BJ (cell line): ENCODE results near the gene CACNB1. TPM values are rescaled to one million over a fixed set of nuclear protein-coding genes. Genes with fewer than 3 reads are reported as not detected.

Experiments used
- CTCF ChIA-PET: fragments of 350-600 bp; formaldehyde crosslinking; extraction: SDS; loops from one replicate; lab custom pipeline; 2021; ENCODE audit warnings: antibody characterized with exemption, inconsistent platforms; lab: Yijun Ruan, JAX
- POLR2A ChIA-PET: fragments of 300-600 bp; sonication (Branson Sonifier 250); formaldehyde crosslinking; extraction: SDS; loops from one replicate; lab custom pipeline; 2021; ENCODE audit warnings: antibody characterized with exemption; lab: Charles Lee
- DNase-seq: peaks from one replicate; pipeline ENCODE4 v3.0.0-alpha.2; 2011; ENCODE audit warnings: low read depth
- H3K27me3 ChIP-seq: 2 replicates; pipeline ENCODE4 v1.6.0; 2011; ENCODE audit warnings: low read length; ENCODE audit not compliant: control insufficient read depth, insufficient read depth
- H3K36me3 ChIP-seq: 2 replicates; pipeline ENCODE4 v1.5.1; 2011; ENCODE audit warnings: low read length; ENCODE audit not compliant: control insufficient read depth, insufficient read depth
- H3K4me3 ChIP-seq: 2 replicates; pipeline ENCODE4 v1.5.1; 2011; ENCODE audit warnings: low read depth, mild to moderate bottlenecking, control low read depth, low read length
- polyA plus RNA-seq: library from polyadenylated mRNA; depleted of rRNA; stranded (reverse); fragments of >200 nt; gene quantifications from 2 replicates; pipeline ENCODE4 v1.2.3, GENCODE V29; 2011
- TF ChIP-seq, protein P1 (sequence below): IDR thresholded peaks from 2 replicates; pipeline ENCODE4 v1.5.1; 2011; ENCODE audit warnings: low read depth, mild to moderate bottlenecking, control low read depth, inconsistent platforms, low read length, moderate library complexity; ENCODE audit not compliant: insufficient read depth

The CACNB1 gene
- polyA plus RNA-seq, 1 experiment = 8.5 TPM

- no peak overlapping the region for H3K4me3 ChIP-seq
- POLR2A ChIA-PET = no interaction called here
- CTCF ChIA-PET = interaction anchor here (1.8 to 21.2 kb wide), 2 partner anchors 9 to 27 kb away, joined by 5 to 438 read pairs; no protein-coding TSS in a partner anchor
- no peak for DNase-seq
- TF ChIP-seq, protein P1, sequence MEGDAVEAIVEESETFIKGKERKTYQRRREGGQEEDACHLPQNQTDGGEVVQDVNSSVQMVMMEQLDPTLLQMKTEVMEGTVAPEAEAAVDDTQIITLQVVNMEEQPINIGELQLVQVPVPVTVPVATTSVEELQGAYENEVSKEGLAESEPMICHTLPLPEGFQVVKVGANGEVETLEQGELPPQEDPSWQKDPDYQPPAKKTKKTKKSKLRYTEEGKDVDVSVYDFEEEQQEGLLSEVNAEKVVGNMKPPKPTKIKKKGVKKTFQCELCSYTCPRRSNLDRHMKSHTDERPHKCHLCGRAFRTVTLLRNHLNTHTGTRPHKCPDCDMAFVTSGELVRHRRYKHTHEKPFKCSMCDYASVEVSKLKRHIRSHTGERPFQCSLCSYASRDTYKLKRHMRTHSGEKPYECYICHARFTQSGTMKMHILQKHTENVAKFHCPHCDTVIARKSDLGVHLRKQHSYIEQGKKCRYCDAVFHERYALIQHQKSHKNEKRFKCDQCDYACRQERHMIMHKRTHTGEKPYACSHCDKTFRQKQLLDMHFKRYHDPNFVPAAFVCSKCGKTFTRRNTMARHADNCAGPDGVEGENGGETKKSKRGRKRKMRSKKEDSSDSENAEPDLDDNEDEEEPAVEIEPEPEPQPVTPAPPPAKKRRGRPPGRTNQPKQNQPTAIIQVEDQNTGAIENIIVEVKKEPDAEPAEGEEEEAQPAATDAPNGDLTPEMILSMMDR = no peak
- no peaks in the 10 kb centered on the region for H3K36me3 ChIP-seq
- H3K27me3 ChIP-seq = peaks cover 8% of the 10 kb centered on the region
These were observed 14.8 kb upstream of the CACNB1 start for GRCh38 chr17:39212195-39212810.

DNA sequence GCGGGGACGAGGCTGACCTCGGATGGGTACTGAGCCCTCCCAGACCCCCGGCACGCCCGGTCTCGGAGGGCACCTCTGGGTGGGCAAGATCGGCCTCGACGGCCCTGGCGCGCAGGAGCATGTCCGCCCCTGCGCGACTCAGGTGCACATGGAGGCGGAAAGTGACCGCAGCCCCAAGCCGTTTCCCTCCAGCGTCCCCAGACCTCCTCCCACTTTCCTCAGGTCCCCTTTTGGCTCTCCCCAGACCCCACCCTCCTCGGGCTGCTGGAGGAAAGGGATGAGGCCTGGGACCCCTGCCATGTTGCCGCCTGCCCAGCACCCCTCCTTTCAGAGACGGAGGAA is 12.6 kb upstream of the CACNB1 start:
- Histone ChIP-seq H3K4me3 (peak overlapping the region; percentile 36), H3K27me3 (no peaks in the 10 kb centered on the region), H3K36me3 (peaks cover 2% of the 10 kb centered on the region; the same call in 1 of the 2 replicates)
- DNase-seq = no peak
- TF ChIP-seq, protein P1 = no peak
- POLR2A ChIA-PET = interaction anchor here (1.8 kb wide), 1 partner anchor 10 kb away, joined by 6 read pairs; the partner anchor contains the start of gene RPL19
- CTCF ChIA-PET = interaction anchor here (2.7 to 21.2 kb wide), 2 partner anchors 29 to 45 kb away, joined by 10 to 438 read pairs; partner anchors contain the start of gene ARL5C

DNA sequence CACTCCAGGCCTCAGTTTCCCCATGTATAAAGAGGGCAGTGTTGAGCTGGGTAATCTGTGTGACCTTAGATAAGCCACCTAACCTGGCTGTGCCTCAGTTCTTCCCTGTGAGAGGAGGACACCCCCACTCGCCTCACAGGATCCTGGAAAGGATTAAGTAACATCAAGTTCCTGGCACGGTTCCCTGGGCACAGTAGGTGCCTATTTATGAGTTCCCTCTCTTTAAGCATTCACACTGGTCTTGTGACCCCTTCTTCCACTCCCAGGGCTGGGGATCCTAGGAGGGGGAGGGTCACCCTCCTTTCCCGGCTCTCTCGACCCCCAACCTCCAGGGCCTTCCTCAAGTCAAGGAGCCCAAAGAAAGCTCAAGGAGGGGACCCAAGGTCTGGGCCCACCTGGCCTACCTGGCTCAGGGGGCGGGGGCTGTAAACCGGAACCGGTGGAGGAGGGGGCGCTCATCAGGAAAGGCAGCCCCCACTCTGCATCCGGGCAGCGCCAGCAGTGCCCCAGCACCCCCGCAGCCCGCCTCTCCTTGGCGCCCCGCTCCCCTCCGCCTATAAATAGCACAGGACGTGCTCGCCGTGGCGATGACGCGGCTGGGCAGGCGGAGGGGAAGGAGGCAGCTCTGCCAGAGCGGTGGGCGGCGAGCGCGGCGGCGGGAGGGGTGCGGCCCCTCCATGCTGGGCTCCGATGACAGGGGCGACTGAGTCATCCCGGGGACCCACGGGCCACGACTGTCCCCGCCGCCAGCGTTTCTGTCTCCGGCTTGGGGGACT is 12.0 kb upstream of the CACNB1 start:
- DNase-seq = no peak
- TF ChIP-seq, protein P1 = no peak
- Histone ChIP-seq H3K27me3 (no peaks in the 10 kb centered on the region), H3K4me3 (peak overlapping the region; percentile 36), H3K36me3 (peaks cover 4% of the 10 kb centered on the region; the same call in 1 of the 2 replicates)
- POLR2A ChIA-PET = interaction anchor here (1.8 kb wide), 1 partner anchor 10 kb away, joined by 6 read pairs; the partner anchor contains the start of gene RPL19
- CTCF ChIA-PET = interaction anchor here (1.1 to 21.2 kb wide), 3 partner anchors 11 to 45 kb away, joined by 3 to 438 read pairs (median 10); partner anchors contain the start of gene ARL5C

DNA sequence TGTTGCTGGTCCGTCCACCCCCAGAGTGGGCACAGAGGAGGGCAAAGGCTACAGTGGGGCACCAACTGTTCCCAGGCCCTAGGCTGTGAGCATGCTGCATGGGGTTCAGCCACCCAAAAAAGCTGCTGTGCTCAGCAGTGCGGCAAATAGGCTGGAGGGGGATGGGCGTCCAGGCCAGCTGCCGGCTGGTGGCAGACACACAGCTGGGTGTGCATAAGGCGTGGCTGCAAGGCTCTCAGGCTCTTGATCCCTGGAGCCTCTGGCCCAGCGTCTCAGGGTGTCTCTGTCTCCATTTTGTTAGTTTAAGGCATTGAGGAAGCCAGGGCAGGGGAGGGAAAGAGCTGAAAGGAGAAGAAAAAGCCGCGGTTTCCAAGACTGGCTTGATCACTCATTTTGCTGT is 11.4 kb upstream of the CACNB1 start:
- Histone ChIP-seq H3K27me3 (no peaks in the 10 kb centered on the region), H3K36me3 (peaks cover 8% of the 10 kb centered on the region), H3K4me3 (no peak overlapping the region)
- TF ChIP-seq, protein P1 = no peak
- CTCF ChIA-PET = interaction anchor here (0.7 to 21.2 kb wide), 4 partner anchors 10 to 532 kb away, joined by 3 to 438 read pairs (median 6); partner anchors contain the start of gene ARL5C
- DNase-seq = no peak
- POLR2A ChIA-PET = interaction anchor here (1.8 kb wide), 1 partner anchor 9 kb away, joined by 6 read pairs; the partner anchor contains the start of gene RPL19

DNA sequence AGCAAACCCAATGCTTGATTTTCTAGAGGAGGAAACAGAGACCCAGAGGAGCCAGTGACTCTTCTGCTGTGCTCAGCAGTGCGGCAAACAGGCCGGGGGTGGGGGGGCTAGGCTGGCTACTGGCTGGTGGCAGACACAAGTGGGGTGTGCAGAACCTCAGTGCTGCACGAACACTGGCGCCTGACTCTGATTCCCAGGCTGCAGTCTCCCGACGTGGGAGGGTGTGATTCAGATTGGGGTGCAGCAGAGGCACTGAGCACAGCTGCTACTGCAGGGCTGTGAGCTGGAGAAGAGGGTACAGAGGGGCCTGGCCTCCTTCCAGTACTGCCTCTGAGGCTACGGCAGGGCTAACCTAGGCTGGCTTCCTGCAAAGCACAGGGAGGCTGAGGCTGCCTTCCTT is 10.7 kb upstream of the CACNB1 start:
- POLR2A ChIA-PET = interaction anchor here (1.8 kb wide), 1 partner anchor 8 kb away, joined by 6 read pairs; the partner anchor contains the start of gene RPL19
- DNase-seq = no peak
- Histone ChIP-seq H3K36me3 (peaks cover 12% of the 10 kb centered on the region), H3K4me3 (no peak overlapping the region), H3K27me3 (no peaks in the 10 kb centered on the region)
- CTCF ChIA-PET = interaction anchor here (0.6 to 21.2 kb wide), 3 partner anchors 31 to 692 kb away, joined by 4 to 438 read pairs (median 10); partner anchors contain the start of gene ARL5C
- TF ChIP-seq, protein P1 = no peak
